Measurements from ENCODE around the gene MXD3.
"Not testable (repeated sequence)": the region's sequence is repeated elsewhere in the genome, so short reads cannot be mapped to it uniquely, and the experiment has no call there.

The MXD3 gene

GRCh38 chr5:177311723-177312648 is at the start of gene MXD3:
TSS of gene MXD3 (minus strand) at chr5:177311898. CDS start at chr5:177311830, 68 bp downstream.
- peak; percentile 73 for DNase-seq (ENCODE audit: low read depth)
- peak within 1 kb of the TSS; percentile 70 for H3K4me3 ChIP-seq (ENCODE audit: low read depth, low read length)

GRCh38 chr5:177360740-177361139 is 49.0 kb upstream of the MXD3 start:
- not testable (repeated sequence) for H3K4me3 ChIP-seq (ENCODE audit: low read depth, low read length); DNase-seq (ENCODE audit: low read depth)

GRCh38 chr5:177359860-177360259 is 48.2 kb upstream of the MXD3 start:
- DNase-seq (ENCODE audit: low read depth): no peak
- no peak overlapping the region for H3K4me3 ChIP-seq (ENCODE audit: low read depth, low read length)

- DNase-seq (ENCODE audit: low read depth): no peak
- H3K4me3 ChIP-seq (ENCODE audit: low read depth, low read length): no peak overlapping the region
These were observed 47.8 kb upstream of the MXD3 start for GRCh38 chr5:177359451-177359851.

- no peak overlapping the region for H3K4me3 ChIP-seq (ENCODE audit: low read depth, low read length)
These were observed 46.7 kb upstream of the MXD3 start for GRCh38 chr5:177358370-177358819.

GRCh38 chr5:177357459-177358351 is 46.0 kb upstream of the MXD3 start, which contains the start of gene RGS14:
TSS of gene RGS14 (plus strand) at chr5:177357924. CDS start at chr5:177358025, 101 bp downstream.
- DNase-seq (ENCODE audit: low read depth): no peak
- H3K4me3 ChIP-seq (ENCODE audit: low read depth, low read length): peak within 1 kb of the TSS; percentile 7

More at GRCh38 chr5:177358370-177358819, 46.7 kb upstream of the MXD3 start:
- no peak for DNase-seq (ENCODE audit: low read depth)

GRCh38 chr5:177357146-177357458 is 45.4 kb upstream of the MXD3 start:
- no peak overlapping the region for H3K4me3 ChIP-seq (ENCODE audit: low read depth, low read length)
- DNase-seq (ENCODE audit: low read depth): no peak

GRCh38 chr5:177356746-177357145 is 45.0 kb upstream of the MXD3 start:
- H3K4me3 ChIP-seq (ENCODE audit: low read depth, low read length): no peak overlapping the region
- no peak for DNase-seq (ENCODE audit: low read depth)

- no peak overlapping the region for H3K4me3 ChIP-seq (ENCODE audit: low read depth, low read length)
These were observed 44.1 kb upstream of the MXD3 start for GRCh38 chr5:177355868-177356168.

GRCh38 chr5:177355162-177355867 is 43.6 kb upstream of the MXD3 start:
- H3K4me3 ChIP-seq (ENCODE audit: low read depth, low read length): no peak overlapping the region
- no peak for DNase-seq (ENCODE audit: low read depth)

More at GRCh38 chr5:177355868-177356168, 44.1 kb upstream of the MXD3 start:
- no peak for DNase-seq (ENCODE audit: low read depth)

GRCh38 chr5:177354711-177355110 is 43.0 kb upstream of the MXD3 start:
- no peak overlapping the region for H3K4me3 ChIP-seq (ENCODE audit: low read depth, low read length)
- DNase-seq (ENCODE audit: low read depth): no peak

GRCh38 chr5:177354256-177354655 is 42.6 kb upstream of the MXD3 start:
- no peak overlapping the region for H3K4me3 ChIP-seq (ENCODE audit: low read depth, low read length)

GRCh38 chr5:177353093-177353492 is 41.4 kb upstream of the MXD3 start:
- H3K4me3 ChIP-seq (ENCODE audit: low read depth, low read length): no peak overlapping the region
- no peak for DNase-seq (ENCODE audit: low read depth)

More at GRCh38 chr5:177354256-177354655, 42.6 kb upstream of the MXD3 start:
- DNase-seq (ENCODE audit: low read depth): no peak

GRCh38 chr5:177351392-177352329 is 40.0 kb upstream of the MXD3 start, which contains the start of gene LMAN2:
TSS of gene LMAN2 (minus strand) at chr5:177351668. CDS start at chr5:177351647, 21 bp downstream.
- H3K4me3 ChIP-seq (ENCODE audit: low read depth, low read length): peak within 1 kb of the TSS; percentile 100
- peak; percentile 90 for DNase-seq (ENCODE audit: low read depth)

- no peak for DNase-seq (ENCODE audit: low read depth)
- peak overlapping the region; percentile 100 for H3K4me3 ChIP-seq (ENCODE audit: low read depth, low read length)
These were observed 39.2 kb upstream of the MXD3 start for GRCh38 chr5:177350776-177351391.

GRCh38 chr5:177349762-177350161 is 38.1 kb upstream of the MXD3 start:
- no peak for DNase-seq (ENCODE audit: low read depth)
- H3K4me3 ChIP-seq (ENCODE audit: low read depth, low read length): no peak overlapping the region

GRCh38 chr5:177349362-177349647 is 37.6 kb upstream of the MXD3 start:
- no peak overlapping the region for H3K4me3 ChIP-seq (ENCODE audit: low read depth, low read length)
- no peak for DNase-seq (ENCODE audit: low read depth)

- no peak overlapping the region for H3K4me3 ChIP-seq (ENCODE audit: low read depth, low read length)
- DNase-seq (ENCODE audit: low read depth): no peak
These were observed 36.0 kb upstream of the MXD3 start for GRCh38 chr5:177347699-177348098.
